Colonic mucosa (tissue), 4 donors: ENCODE data around the gene PIEZO2. TPM values are rescaled to one million over a fixed set of nuclear protein-coding genes. Genes with fewer than 3 reads are reported as not detected.
"Not testable (repeated sequence)": the region's sequence is repeated elsewhere in the genome, so short reads cannot be mapped to it uniquely, and the experiment has no call there.

ENCODE experiments used
- DNase-seq: peaks from one replicate; pipeline ENCODE4 v3.0.0-alpha.2; 2020
- H3K27ac ChIP-seq: fragments of 200-600 bp; one replicate; pipeline ENCODE4 v1.8.0; 2021
- H3K27me3 ChIP-seq: fragments of 200-600 bp; one replicate; pipeline ENCODE4 v1.8.0; 2021
- H3K36me3 ChIP-seq: fragments of 200-600 bp; one replicate; pipeline ENCODE4 v1.8.0; 2021
- H3K4me1 ChIP-seq: fragments of 200-600 bp; one replicate; pipeline ENCODE4 v1.8.0; 2021; ENCODE audit warnings: mild to moderate bottlenecking
- H3K4me3 ChIP-seq: fragments of 200-600 bp; one replicate; pipeline ENCODE4 v1.8.0; 2021
- H3K9ac ChIP-seq, 2 donors: one replicate each; pipeline ENCODE4 v1.7.0; 2013; ENCODE audit warnings: control low read depth in 2 of 2, low read depth in 2 of 2, low read length in 2 of 2
- H3K9me3 ChIP-seq: fragments of 200-600 bp; one replicate; pipeline ENCODE4 v1.8.0; 2021
- CTCF ChIP-seq: fragments of 200-600 bp; IDR thresholded peaks from one replicate; pipeline ENCODE4 v1.8.0; 2022; ENCODE audit warnings: antibody characterized with exemption, mild to moderate bottlenecking
- intact Hi-C: fragments of 100-400 bp; cut with DNase I; formaldehyde crosslinking; loops from one replicate; pipeline ENCODE4 v1.14.1; 2022
- total RNA-seq, 2 donors: library from RNA; stranded (reverse); fragmentation: NEBNext Ultra II Directional in 1 of 2; extraction: Animal tissue kit (Norgen Biotek cat#: 25700) in 1 of 2; gene quantifications; one replicate each; pipeline ENCODE4 v1.2.1, GENCODE V29; 2021
- donor health status: healthy.
- donor health status: DM: no; HTN: no; CAD: no.
- donor health status: DM: no; HTN: no; CAD: no.

The PIEZO2 gene
- total RNA-seq, 2 donors from 2014 or later, result 0.79 to 4.0 TPM

DNA sequence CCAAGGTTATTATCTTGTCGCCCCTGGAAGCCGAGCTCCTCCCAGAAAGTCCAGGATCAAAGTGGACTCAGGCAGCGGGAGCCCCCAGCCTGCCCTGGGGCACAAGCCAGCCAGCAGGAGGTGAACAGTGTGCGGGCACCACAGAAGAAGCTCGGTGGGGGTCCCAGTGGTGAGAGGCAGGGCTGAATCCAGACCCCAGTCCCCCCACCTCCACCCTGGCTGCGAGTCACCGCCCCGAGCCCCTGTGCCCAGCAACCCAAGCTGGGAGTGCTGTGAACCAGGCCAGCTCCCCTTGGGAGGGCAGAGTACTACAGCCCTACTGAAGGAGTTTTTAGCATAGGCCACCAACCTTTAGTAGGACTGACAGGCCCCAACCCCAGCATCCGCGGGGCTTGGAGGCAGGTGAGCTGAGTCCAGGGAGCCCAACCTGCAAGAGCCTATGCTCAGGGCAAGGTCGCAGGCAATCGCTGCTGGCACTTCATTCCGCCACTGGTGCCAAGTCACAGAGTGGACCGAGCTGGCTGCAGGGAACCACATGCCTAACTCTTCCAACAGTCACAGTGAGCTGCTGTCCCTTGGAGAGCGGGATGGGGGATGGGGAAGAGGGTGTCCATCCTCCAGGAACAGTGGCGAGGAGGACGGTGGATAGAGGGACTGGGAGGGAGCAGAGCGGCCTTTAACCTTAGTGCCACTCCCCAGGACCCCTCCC lies 3.0 kb downstream of the PIEZO2 start:
- no peak overlapping the region for H3K9ac ChIP-seq
- no peak for TF ChIP-seq CTCF
- no peaks in the 10 kb centered on the region for H3K9me3 ChIP-seq
- no peaks in the 10 kb centered on the region for H3K4me1 ChIP-seq
- H3K4me3 ChIP-seq, result no peak overlapping the region
- DNase-seq, result no peak
- no peaks in the 10 kb centered on the region for H3K36me3 ChIP-seq
- H3K27me3 ChIP-seq, result peaks cover 30% of the 10 kb centered on the region
- intact Hi-C loops, result no loop called here
- H3K27ac ChIP-seq, result no peak overlapping the region

DNA sequence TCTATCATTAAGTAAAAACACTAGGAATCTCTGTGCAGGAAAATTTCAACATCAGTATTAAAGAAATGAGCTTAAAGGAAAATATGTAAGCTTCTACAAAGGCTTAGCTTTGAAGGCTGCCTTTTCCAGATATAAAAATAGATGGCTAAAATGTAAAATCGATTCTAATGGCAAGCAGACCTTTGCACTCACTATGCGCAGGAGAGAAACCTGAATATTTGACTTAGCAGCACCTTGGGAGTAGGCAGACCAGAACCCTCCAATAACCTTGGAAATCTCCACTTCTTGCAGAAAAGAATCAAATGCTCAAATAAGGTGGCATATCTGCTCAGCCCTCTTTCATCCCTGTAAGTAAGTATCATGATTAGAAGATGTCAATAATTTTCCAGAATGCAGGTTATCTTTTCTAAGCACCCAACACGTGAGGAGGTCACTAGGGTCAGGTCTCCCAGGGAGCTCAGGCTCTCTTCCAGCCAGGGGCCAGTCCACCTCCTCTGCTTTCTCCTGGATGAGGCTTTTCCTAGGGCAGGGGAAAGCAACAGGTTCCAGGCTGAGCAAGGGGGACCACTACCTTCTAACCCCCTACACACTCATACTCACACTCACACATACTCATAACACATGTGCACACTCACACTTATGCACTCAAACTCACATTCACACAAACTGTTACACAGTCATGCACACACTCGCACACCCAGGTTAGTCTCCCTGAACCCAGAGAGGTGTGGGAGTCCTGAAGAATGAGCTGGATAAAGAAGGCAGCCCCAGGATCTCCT lies 3.8 kb downstream of the PIEZO2 start:
- TF ChIP-seq CTCF, result no peak
- Histone ChIP-seq H3K36me3 (no peaks in the 10 kb centered on the region), H3K9ac (no peak overlapping the region), H3K27me3 (peaks cover 30% of the 10 kb centered on the region), H3K4me1 (no peaks in the 10 kb centered on the region), H3K9me3 (no peaks in the 10 kb centered on the region), H3K4me3 (no peak overlapping the region), H3K27ac (no peak overlapping the region)
- no peak for DNase-seq
- intact Hi-C loops, result no loop called here

DNA sequence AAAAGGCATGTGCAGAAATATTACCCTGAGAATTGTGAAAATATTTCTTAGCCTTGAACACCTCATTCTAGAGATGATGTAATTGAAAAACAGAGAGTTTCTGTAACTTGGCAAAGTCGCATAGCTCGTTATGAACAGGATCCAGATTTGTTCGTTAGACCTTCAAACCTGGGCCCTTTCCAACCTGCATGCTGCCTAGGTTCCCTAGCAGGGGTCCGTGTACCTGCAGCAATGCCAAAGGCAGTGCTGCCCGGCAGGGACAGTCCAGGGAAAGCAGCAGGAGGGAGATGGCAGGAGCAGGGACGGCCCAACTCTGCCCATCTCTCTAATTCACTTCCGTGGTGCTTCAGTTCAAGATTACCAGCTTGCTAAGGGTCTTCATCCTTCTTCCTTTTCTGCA lies 12.0 kb downstream of the PIEZO2 start:
- no peak overlapping the region for H3K27ac ChIP-seq
- no peaks in the 10 kb centered on the region for H3K4me1 ChIP-seq
- intact Hi-C loops, result no loop called here
- no peak for TF ChIP-seq CTCF
- no peaks in the 10 kb centered on the region for H3K9me3 ChIP-seq
- H3K4me3 ChIP-seq, result no peak overlapping the region
- H3K27me3 ChIP-seq, result no peaks in the 10 kb centered on the region
- H3K9ac ChIP-seq, result no peak overlapping the region
- no peaks in the 10 kb centered on the region for H3K36me3 ChIP-seq
- no peak for DNase-seq

DNA sequence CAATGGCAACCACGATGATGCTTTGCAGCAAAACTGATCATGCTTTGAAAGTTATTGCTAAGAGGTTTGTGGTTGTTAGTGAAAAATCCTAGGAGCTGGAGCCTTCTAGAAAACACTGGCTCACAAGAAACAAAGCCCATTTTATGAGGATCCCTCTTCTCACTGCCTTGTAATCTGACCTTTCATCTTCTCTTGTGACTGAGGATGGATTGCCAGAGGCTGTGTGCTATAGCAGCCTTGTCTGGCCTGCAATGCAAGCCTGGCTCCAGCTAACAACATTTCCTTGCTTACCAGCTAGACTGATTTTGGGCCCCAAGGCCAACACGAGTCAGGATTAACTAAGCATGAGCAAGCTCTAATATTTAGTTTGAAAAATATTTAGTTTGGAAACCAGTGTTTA lies 13.1 kb downstream of the PIEZO2 start:
- no peaks in the 10 kb centered on the region for H3K27me3 ChIP-seq
- no peak overlapping the region for H3K4me3 ChIP-seq
- no peaks in the 10 kb centered on the region for H3K4me1 ChIP-seq
- intact Hi-C loops, result no loop called here
- no peaks in the 10 kb centered on the region for H3K36me3 ChIP-seq
- no peak for DNase-seq
- H3K9ac ChIP-seq, result no peak overlapping the region
- no peak overlapping the region for H3K27ac ChIP-seq
- TF ChIP-seq CTCF, result no peak
- H3K9me3 ChIP-seq, result no peaks in the 10 kb centered on the region

- Histone ChIP-seq H3K4me1 (no peaks in the 10 kb centered on the region), H3K36me3 (no peaks in the 10 kb centered on the region), H3K9me3 (no peaks in the 10 kb centered on the region), H3K9ac (no peak overlapping the region), H3K27me3 (no peaks in the 10 kb centered on the region), H3K27ac (no peak overlapping the region), H3K4me3 (no peak overlapping the region)
- no peak for DNase-seq
- TF ChIP-seq CTCF, result no peak
- intact Hi-C loops, result no loop called here
Observed at GRCh38 chr18:11134940-11135339, 14.4 kb downstream of the PIEZO2 start.

GRCh38 chr18:11129059-11129458 lies 20.3 kb downstream of the PIEZO2 start:
- DNase-seq, H3K4me3 ChIP-seq, H3K36me3 ChIP-seq, H3K9me3 ChIP-seq, H3K4me1 ChIP-seq, H3K9ac ChIP-seq, intact Hi-C loops, H3K27ac ChIP-seq, H3K27me3 ChIP-seq: not testable (repeated sequence)
